Measurements from ENCODE around the gene PCSK4. TPM values are rescaled to one million over a fixed set of nuclear protein-coding genes. Genes with fewer than 3 reads are reported as not detected.

PCSK4 gene
- total and polyA plus RNA-seq, 2 of the 13 experiments (the other 11 are each of a cell fraction or from before 2014, with no cell fraction given) = 2.0 to 2.7 TPM

DNA sequence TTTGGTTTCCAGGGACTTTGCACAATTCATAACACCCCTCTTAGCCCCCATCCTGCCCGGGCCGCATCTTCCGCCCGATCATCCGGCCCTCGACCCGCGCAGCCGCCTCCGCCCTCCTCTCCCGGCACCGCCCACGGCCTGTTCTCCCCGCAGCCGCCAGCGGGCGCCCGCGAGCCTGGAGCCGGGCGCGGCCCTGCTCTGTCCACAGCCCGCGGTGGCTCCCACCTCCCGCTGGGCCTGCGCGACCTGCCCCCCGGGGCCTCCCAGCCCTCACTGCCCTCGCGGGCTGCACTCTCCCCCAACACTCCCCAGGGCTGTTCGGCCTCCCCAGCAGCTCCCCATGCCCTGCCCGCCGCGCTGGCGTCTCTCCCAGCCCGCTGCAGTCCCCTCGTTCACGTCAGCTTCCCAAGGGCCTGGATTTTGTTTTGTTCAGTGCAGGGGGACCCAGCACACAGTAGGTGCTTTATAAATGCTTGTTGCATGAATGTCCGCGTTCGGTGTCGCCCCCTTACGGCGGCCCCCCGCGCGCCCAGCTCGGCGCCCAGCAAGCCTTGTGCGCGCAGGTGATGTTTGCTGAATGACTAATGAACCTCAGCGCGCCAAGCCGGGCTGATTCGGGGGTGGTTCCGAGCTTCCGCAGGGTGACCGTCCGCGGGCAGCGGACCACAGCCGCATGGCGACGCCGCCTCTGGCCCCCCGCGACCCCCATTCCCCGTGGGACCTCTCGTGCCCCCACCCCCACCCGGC, 44.8 kb downstream of the PCSK4 start (continued):
- TF ChIP-seq, protein P1, sequence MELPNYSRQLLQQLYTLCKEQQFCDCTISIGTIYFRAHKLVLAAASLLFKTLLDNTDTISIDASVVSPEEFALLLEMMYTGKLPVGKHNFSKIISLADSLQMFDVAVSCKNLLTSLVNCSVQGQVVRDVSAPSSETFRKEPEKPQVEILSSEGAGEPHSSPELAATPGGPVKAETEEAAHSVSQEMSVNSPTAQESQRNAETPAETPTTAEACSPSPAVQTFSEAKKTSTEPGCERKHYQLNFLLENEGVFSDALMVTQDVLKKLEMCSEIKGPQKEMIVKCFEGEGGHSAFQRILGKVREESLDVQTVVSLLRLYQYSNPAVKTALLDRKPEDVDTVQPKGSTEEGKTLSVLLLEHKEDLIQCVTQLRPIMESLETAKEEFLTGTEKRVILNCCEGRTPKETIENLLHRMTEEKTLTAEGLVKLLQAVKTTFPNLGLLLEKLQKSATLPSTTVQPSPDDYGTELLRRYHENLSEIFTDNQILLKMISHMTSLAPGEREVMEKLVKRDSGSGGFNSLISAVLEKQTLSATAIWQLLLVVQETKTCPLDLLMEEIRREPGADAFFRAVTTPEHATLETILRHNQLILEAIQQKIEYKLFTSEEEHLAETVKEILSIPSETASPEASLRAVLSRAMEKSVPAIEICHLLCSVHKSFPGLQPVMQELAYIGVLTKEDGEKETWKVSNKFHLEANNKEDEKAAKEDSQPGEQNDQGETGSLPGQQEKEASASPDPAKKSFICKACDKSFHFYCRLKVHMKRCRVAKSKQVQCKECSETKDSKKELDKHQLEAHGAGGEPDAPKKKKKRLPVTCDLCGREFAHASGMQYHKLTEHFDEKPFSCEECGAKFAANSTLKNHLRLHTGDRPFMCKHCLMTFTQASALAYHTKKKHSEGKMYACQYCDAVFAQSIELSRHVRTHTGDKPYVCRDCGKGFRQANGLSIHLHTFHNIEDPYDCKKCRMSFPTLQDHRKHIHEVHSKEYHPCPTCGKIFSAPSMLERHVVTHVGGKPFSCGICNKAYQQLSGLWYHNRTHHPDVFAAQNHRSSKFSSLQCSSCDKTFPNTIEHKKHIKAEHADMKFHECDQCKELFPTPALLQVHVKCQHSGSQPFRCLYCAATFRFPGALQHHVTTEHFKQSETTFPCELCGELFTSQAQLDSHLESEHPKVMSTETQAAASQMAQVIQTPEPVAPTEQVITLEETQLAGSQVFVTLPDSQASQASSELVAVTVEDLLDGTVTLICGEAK (IDR thresholded peaks at IDR 0.05) = no peak
- TF ChIP-seq, protein P1 (CRISPR knock-in tag; IDR thresholded peaks at IDR 0.05) = no peak
- TF ChIP-seq, protein P2, sequence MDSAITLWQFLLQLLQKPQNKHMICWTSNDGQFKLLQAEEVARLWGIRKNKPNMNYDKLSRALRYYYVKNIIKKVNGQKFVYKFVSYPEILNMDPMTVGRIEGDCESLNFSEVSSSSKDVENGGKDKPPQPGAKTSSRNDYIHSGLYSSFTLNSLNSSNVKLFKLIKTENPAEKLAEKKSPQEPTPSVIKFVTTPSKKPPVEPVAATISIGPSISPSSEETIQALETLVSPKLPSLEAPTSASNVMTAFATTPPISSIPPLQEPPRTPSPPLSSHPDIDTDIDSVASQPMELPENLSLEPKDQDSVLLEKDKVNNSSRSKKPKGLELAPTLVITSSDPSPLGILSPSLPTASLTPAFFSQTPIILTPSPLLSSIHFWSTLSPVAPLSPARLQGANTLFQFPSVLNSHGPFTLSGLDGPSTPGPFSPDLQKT (CRISPR knock-in tag; IDR thresholded peaks at IDR 0.05; ENCODE audit: borderline replicate concordance) = no peak
- TF ChIP-seq TOPORS (CRISPR knock-in tag; IDR thresholded peaks at IDR 0.05) (no peak; the same call in 1 of the 2 replicates), ZNF441 (CRISPR knock-in tag; IDR thresholded peaks at IDR 0.05; ENCODE audit: borderline replicate concordance) (peak; percentile 74; the same call in 1 of the 2 replicates), ZNF354B (CRISPR knock-in tag; IDR thresholded peaks at IDR 0.05) (no peak), MBD4 (IDR thresholded peaks at IDR 0.05; ENCODE audit: borderline replicate concordance, low read length) (no peak), ZNF260 (CRISPR knock-in tag; IDR thresholded peaks at IDR 0.05; ENCODE audit: borderline replicate concordance, low read depth) (no peak), ZNF382 (CRISPR knock-in tag; IDR thresholded peaks at IDR 0.05; ENCODE audit: borderline replicate concordance) (no peak), HES4 (CRISPR knock-in tag; IDR thresholded peaks at IDR 0.05; ENCODE audit: borderline replicate concordance) (0 out of 2 replicates have a peak, but pooled peaks have one; percentile 17), MTA1 (CRISPR knock-in tag; IDR thresholded peaks at IDR 0.05; ENCODE audit: borderline replicate concordance) (peak; percentile 87; the same call in 1 of the 2 replicates), ZBTB3 (CRISPR knock-in tag; IDR thresholded peaks at IDR 0.05; ENCODE audit: borderline replicate concordance, low read depth) (no peak), KMT2A (CRISPR knock-in tag; IDR thresholded peaks at IDR 0.05) (peak; percentile 51; the same call in 1 of the 2 replicates), ZNF775 (CRISPR knock-in tag; IDR thresholded peaks at IDR 0.05; ENCODE audit: borderline replicate concordance) (no peak), ZBTB7B (CRISPR knock-in tag; IDR thresholded peaks at IDR 0.05) (peak; percentile 30), TEAD3 (CRISPR knock-in tag; optimal IDR thresholded peaks at IDR 0.05; ENCODE audit: borderline replicate concordance) (no peak), PPARG (CRISPR knock-in tag; conservative IDR thresholded peaks at IDR 0.05) (no peak)
- TF ChIP-seq, protein P3, sequence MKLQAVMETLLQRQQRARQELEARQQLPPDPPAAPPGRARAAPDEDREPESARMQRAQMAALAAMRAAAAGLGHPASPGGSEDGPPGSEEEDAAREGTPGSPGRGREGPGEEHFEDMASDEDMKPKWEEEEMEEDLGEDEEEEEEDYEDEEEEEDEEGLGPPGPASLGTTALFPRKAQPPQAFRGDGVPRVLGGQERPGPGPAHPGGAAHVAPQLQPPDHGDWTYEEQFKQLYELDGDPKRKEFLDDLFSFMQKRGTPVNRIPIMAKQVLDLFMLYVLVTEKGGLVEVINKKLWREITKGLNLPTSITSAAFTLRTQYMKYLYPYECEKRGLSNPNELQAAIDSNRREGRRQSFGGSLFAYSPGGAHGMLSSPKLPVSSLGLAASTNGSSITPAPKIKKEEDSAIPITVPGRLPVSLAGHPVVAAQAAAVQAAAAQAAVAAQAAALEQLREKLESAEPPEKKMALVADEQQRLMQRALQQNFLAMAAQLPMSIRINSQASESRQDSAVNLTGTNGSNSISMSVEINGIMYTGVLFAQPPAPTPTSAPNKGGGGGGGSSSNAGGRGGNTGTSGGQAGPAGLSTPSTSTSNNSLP (IDR thresholded peaks at IDR 0.05; ENCODE audit: low read depth, low read length) = no peak

Measured in HepG2 (cell line).